SK-N-SH treated with all-trans-retinoic acid at 6 μM for 48 hours (cell line): Measurements from ENCODE around the gene ATXN10.

ENCODE experiments used
- BACH2 ChIP-seq: fragments of 250-450 bp; sonication (Bioruptor Pico); IDR thresholded peaks from 2 replicates; pipeline ENCODE4 v1.9.0; 2021; ENCODE audit warnings: mild to moderate bottlenecking, borderline replicate concordance
- CREB5 ChIP-seq: fragments of 250-450 bp; sonication (Bioruptor Pico); IDR thresholded peaks from 2 replicates; pipeline ENCODE4 v1.5.1; 2020; ENCODE audit warnings: low read depth, mild to moderate bottlenecking, moderate library complexity
- ESRRG ChIP-seq: fragments of 250-450 bp; sonication (Bioruptor Pico); IDR thresholded peaks from 2 replicates; pipeline ENCODE4 v1.6.1; 2021; ENCODE audit warnings: mild to moderate bottlenecking
- GLIS3 ChIP-seq: fragments of 250-450 bp; sonication (Bioruptor Pico); IDR thresholded peaks from 2 replicates; pipeline ENCODE4 v1.5.0; 2020; ENCODE audit warnings: mild to moderate bottlenecking, moderate library complexity
- ISL1 ChIP-seq: fragments of 250-450 bp; sonication (Bioruptor Pico); IDR thresholded peaks from 2 replicates; pipeline ENCODE4 v2.1.2; 2022; ENCODE audit warnings: mild to moderate bottlenecking, moderate library complexity
- PATZ1 ChIP-seq: fragments of 250-450 bp; sonication (Bioruptor Pico); IDR thresholded peaks from 2 replicates; pipeline ENCODE4 v1.8.0; 2020; ENCODE audit warnings: mild to moderate bottlenecking, moderate library complexity, borderline replicate concordance
- POU6F1 ChIP-seq: fragments of 250-450 bp; sonication (Bioruptor Pico); IDR thresholded peaks from 2 replicates; pipeline ENCODE4 v1.8.0; 2021; ENCODE audit warnings: low read depth, mild to moderate bottlenecking, moderate library complexity, borderline replicate concordance
- RARB ChIP-seq: fragments of 250-450 bp; sonication (Bioruptor Pico); IDR thresholded peaks from 2 replicates; pipeline ENCODE4 v1.8.0; 2021; ENCODE audit warnings: mild to moderate bottlenecking, moderate library complexity
- SNAI2 ChIP-seq: fragments of 250-450 bp; sonication (Bioruptor Pico); IDR thresholded peaks from 2 replicates; pipeline ENCODE4 v1.5.0; 2020; ENCODE audit warnings: mild to moderate bottlenecking, moderate library complexity
- ZFP3 ChIP-seq: fragments of 250-450 bp; sonication (Bioruptor Pico); IDR thresholded peaks from 2 replicates; pipeline ENCODE4 v1.5.0; 2020; ENCODE audit warnings: mild to moderate bottlenecking, moderate library complexity
- ZFP30 ChIP-seq: fragments of 450-650 bp; formaldehyde crosslinking; IDR thresholded peaks from 2 replicates; pipeline ENCODE4 v1.5.0; 2022; ENCODE audit warnings: mild to moderate bottlenecking, moderate library complexity
- ZNF70 ChIP-seq: fragments of 450-650 bp; formaldehyde crosslinking; IDR thresholded peaks from 2 replicates; pipeline ENCODE4 v1.5.0; 2020; ENCODE audit warnings: mild to moderate bottlenecking, moderate library complexity
- ZNF8 ChIP-seq: fragments of 450-650 bp; formaldehyde crosslinking; IDR thresholded peaks from 2 replicates; pipeline ENCODE4 v1.5.0; 2020; ENCODE audit warnings: mild to moderate bottlenecking, moderate library complexity
- TF ChIP-seq, protein P1 (sequence below): fragments of 250-450 bp; sonication (Bioruptor Pico); IDR thresholded peaks from 2 replicates; pipeline ENCODE4 v1.5.0; 2020; ENCODE audit warnings: mild to moderate bottlenecking, moderate library complexity

DNA sequence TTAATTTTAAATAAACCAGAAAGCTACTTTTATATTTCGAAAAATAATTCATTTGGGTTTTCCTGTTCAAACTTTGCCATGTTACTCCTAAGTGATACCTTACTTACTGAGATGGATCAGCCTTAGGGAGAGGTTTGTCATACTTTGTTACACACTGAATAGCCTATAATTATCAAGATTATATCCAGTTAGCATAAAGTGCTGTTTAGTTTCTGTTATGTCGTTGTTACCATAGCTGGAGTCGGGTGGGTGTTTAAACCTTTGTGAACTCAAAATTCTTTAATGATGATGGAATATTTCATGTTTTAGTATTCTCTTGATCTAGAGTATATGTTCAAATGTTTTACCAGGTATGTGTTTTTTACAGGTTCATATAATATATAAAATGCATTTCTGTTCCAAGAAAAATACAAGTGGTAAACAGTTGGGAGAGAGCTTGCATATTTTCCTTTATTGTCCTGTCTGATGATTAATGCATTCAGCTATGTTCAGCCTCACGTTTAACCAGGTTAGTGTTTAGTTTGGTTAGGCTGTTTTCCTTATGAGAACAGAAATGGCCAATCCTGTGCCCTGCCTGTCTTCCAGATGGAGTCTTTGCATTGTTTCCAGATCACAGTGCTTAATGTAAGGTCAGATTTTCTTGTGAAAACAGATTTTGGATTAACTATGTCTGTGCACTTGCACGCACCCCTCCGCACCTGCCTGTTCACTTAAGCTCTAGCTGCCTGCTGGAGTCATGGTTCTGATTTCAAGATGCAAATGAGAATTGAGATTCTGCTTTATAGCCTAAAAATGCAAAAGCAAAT lies 105.6 kb downstream of the ATXN10 start:
- TF ChIP-seq GLIS3 (CRISPR knock-in tag), result no peak
- no peak for TF ChIP-seq ZNF70 (CRISPR knock-in tag)
- TF ChIP-seq ZNF8 (CRISPR knock-in tag), result no peak
- TF ChIP-seq ZFP3, result no peak
- TF ChIP-seq RARB, result no peak
- no peak for TF ChIP-seq SNAI2 (CRISPR knock-in tag)
- TF ChIP-seq ZFP30 (CRISPR knock-in tag), result no peak
- TF ChIP-seq CREB5, result no peak
- no peak for TF ChIP-seq ESRRG (CRISPR knock-in tag)
- TF ChIP-seq POU6F1 (CRISPR knock-in tag), result no peak
- no peak for TF ChIP-seq PATZ1 (CRISPR knock-in tag)
- TF ChIP-seq, protein P1, sequence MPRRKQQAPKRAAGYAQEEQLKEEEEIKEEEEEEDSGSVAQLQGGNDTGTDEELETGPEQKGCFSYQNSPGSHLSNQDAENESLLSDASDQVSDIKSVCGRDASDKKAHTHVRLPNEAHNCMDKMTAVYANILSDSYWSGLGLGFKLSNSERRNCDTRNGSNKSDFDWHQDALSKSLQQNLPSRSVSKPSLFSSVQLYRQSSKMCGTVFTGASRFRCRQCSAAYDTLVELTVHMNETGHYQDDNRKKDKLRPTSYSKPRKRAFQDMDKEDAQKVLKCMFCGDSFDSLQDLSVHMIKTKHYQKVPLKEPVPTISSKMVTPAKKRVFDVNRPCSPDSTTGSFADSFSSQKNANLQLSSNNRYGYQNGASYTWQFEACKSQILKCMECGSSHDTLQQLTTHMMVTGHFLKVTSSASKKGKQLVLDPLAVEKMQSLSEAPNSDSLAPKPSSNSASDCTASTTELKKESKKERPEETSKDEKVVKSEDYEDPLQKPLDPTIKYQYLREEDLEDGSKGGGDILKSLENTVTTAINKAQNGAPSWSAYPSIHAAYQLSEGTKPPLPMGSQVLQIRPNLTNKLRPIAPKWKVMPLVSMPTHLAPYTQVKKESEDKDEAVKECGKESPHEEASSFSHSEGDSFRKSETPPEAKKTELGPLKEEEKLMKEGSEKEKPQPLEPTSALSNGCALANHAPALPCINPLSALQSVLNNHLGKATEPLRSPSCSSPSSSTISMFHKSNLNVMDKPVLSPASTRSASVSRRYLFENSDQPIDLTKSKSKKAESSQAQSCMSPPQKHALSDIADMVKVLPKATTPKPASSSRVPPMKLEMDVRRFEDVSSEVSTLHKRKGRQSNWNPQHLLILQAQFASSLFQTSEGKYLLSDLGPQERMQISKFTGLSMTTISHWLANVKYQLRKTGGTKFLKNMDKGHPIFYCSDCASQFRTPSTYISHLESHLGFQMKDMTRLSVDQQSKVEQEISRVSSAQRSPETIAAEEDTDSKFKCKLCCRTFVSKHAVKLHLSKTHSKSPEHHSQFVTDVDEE (CRISPR knock-in tag), result no peak
- no peak for TF ChIP-seq ISL1 (CRISPR knock-in tag)
- TF ChIP-seq BACH2 (CRISPR knock-in tag), result no peak
